GM15510 (cell line): Measurements from ENCODE around the gene MINDY4.

ENCODE experiments used
- POLR2A ChIP-seq: IDR thresholded peaks from 3 replicates; pipeline ENCODE4 v1.6.1; 2011; ENCODE audit warnings: borderline replicate concordance; ENCODE audit not compliant: insufficient read length; ENCODE audit errors: extremely low read depth

The MINDY4 gene

GRCh38 chr7:30755384-30756154, 15.6 kb upstream of the MINDY4 start:
- no peak for TF ChIP-seq POLR2A

DNA sequence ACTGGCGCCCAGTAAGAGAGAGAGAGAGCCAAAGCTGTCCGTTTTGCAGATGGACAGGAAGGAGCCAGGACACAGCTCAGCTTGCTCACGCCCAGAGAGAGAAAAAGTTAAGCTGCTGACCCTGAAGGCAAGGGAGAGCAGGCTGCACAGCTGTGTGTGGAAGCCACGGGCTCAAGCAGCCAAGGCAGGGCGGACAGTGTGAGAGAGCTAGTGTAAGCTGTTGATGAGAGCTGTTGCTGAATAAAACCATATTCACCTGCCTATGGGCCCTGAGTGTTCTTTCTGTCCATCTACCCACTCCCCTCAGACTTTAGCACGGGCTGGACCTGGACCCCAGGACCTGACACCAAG, 13.9 kb upstream of the MINDY4 start:
- TF ChIP-seq POLR2A: no peak

DNA sequence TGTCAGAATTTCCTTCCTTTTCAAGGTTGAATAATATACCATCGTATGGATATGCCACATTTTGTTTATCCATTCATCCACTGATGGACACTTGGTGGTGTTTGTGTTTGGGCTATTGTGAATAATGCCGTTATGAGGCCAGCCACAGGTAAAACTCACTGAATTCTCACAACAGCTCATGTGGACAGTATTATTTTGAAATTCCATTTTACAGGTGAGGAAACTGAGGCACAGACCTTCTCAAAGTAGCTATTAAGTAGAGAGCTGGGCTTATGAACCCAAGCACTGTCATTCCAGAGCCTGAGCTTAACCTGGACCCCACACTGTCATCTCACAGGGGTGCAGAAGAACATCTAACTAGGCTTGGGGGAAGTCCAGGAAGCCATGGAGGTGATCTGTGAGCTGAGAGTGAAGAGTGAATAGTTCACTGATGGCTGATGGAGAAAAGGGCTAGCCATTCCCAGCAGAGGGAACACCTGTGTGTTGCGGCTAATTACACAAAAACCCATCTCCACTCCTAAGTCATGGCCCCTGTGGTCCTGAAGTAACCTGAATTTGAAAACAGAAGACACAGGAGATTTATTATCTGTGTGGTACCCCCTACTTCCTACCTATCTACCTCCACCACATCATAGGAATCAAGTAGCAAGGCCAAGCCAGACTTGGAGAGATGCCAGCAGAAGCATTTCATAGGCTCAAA, 10.6 kb upstream of the MINDY4 start:
- TF ChIP-seq POLR2A: no peak

GRCh38 chr7:30761214-30762156, 9.7 kb upstream of the MINDY4 start:
- no peak for TF ChIP-seq POLR2A

DNA sequence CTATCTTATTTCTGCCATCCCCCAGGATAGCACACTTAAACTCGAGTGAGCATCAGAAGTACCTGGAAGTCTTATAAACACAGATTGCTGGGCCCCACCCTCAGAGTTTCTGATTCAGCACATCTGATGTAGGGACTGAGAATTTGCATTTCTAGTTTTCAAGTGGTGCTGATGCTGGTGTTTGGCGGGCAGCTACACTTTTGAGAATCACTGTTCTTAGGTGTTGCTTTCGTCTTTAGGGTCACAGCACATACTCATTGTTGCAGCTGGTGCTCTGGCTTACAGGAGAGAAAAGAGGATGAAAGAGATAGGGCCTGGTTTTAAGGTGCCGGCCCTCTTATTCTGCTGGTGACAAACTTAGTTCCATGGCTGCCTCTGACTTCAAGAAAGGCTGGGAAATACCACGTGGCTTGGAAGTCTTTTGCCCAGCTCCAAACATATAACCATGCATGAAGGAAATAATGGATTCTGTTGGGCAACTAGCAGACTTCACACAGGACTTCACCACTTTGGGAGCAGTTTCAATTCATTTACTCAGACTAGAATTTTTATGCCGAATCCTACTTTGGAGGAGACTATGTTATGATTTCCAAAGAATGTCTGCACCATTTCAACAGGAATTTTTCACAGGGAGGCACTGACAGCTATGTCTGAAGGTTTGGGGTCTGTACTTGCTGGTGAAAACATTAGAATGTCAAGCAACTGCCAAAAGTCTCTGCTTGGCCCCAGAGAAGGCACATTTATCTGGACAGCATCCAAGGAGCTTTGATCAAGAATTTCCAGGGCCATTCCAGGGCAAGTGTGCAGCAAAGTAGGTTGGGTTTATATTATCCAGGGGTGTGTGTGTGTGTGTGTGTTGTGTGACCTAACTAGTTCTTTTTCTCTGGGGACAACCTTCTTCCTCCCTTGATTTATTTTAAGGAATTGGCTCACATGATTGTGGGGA, 6.9 kb upstream of the MINDY4 start:
- no peak for TF ChIP-seq POLR2A

DNA sequence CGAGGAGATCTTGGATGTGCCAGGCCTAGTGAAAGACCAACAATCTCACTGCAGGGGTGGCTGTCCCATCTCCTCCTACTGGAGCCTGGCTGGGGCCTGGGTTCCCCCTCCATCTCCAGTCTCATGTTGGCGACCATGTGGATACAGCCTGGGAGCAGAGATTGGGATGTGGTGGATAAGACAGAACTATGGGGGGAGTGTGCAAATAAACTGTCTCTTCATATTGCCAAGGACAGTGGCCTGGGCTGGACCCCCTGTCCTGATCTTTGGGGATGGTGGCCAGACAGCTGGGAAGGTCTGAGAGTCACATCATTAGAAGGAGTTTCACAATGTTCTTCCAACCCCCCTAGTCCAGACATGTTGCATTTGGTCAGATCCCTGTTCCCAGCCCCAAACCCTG, 5.8 kb upstream of the MINDY4 start:
- TF ChIP-seq POLR2A: no peak

DNA sequence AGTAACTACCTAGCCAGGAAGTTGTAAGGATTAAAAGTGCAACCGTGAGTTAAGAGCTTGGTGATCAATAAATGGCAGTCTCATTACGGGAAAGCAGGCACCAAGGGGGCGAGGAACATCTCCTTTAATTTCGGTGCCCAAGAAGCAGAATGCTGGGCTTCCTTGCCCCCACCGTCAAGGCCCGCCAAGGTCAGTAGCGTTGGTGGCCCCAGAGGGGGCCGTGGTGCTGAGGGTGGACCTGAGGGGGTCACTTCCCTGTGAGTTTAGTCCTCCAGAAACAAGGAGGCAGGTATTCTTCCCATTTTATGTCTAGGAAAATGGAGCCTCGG, 408 bp upstream of the MINDY4 start:
- no peak for TF ChIP-seq POLR2A

DNA sequence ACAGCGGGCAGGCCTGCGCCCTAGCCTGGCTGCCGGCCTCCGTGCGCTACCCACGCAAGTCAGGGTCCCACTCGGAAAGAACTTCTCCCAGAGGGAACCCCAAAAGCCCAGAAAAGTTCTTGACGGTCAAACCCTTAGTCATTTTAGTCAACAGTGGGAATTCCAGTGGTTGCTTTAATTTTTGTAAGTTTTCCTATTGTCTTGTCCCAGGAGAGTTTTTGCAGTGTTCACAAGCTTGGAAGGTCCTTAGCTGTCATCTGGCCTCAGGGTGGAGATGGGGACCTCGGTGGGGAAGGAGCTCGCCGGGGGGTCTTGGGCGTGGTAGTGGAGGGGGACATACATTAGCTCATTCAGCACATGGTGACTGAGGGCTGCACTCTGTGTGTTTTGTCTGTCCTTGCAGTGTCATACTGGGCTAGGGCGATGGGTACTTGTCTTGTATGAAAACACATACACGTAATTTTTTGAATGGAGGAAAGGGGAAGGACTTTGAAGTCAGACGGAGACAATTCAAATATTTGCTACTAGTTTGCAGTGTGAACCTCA, 736 bp downstream of the MINDY4 start:
- TF ChIP-seq POLR2A: no peak

DNA sequence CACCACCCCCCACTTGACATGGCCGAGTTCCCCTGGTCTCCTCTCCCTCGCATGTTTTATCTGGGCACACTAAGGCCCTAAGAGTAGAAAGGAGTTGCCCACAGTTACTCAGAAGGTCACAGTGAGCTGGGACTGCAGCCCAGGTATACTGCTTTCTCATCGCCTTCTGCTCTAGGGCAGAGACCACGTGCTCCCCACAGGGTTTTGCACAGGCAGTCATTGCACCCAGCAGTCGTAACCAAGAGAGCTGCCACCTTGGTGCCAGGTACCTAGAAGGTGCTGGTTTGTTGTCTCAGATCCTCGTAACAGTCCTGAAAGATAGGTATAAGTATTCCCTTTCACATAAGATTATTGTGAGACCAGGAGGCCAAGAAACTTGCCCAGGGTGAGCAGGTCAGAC, 1.8 kb downstream of the MINDY4 start:
- TF ChIP-seq POLR2A: no peak

DNA sequence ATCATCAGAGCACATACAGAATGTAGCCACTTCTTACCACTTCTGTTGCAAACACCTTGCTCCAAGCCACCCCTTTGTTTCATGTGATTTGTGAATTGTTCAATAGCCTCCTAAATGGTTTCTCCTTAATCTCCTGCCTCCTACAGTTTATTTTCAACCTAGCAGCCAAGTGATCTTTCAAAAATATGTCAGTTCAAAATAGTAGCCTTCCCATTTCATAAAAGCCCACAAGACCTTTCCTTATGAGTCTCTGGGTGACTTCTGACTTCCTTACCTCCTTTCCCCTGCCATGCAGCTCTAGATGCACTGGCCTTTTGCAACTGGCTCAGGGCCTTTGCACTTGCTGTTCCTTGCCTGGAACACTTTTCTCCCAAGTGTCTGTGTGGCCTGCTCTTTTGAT, 4.8 kb downstream of the MINDY4 start:
- no peak for TF ChIP-seq POLR2A

GRCh38 chr7:30776971-30777370, 5.8 kb downstream of the MINDY4 start:
- no peak for TF ChIP-seq POLR2A

- TF ChIP-seq POLR2A: no peak
These were observed 7.2 kb downstream of the MINDY4 start for GRCh38 chr7:30778255-30779025.

DNA sequence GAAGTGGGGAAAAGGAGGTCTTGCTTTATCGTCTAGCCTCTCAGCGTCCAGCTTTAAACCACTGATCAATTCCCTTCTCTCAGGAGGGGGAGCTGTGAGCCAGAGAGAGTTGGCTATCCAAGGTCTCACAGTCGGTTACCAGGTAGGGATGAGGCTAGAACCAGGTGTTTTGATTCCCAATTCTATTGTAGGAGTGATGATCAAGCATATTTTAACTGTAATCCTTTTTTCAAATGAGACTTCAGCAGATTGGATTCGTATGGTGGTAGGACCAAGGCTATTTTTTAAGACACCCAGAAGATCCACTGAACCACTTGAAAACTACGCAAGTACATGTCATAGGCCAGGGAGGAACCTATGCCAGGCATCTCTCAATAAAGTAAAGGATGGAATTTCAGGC, 8.4 kb downstream of the MINDY4 start:
- no peak for TF ChIP-seq POLR2A
